ENCODE measurements around the gene PRR15. TPM values are rescaled to one million over a fixed set of nuclear protein-coding genes. Genes with fewer than 3 reads are reported as not detected.

Gene PRR15
- polyA plus RNA-seq, 1 donor from 2014 or later: not detected

- no peak for TF ChIP-seq REST (IDR thresholded peaks at IDR 0.05; ENCODE audit: borderline replicate concordance)
- no peak for TF ChIP-seq RAD21 (conservative IDR thresholded peaks at IDR 0.05)
- TF ChIP-seq MXI1 (conservative IDR thresholded peaks at IDR 0.05; ENCODE audit: poor library complexity, severe bottlenecking): no peak
- no peak for TF ChIP-seq CTCF (IDR thresholded peaks at IDR 0.05; ENCODE audit: poor library complexity, severe bottlenecking)
- no peak for TF ChIP-seq SMC3 (conservative IDR thresholded peaks at IDR 0.05; ENCODE audit: poor library complexity)
- no peak for TF ChIP-seq POLR2AphosphoS5 (IDR thresholded peaks at IDR 0.05)
- no peak for TF ChIP-seq TAF1 (IDR thresholded peaks at IDR 0.05; ENCODE audit: low read depth)
- no peak for TF ChIP-seq EZH2 (IDR thresholded peaks at IDR 0.05; ENCODE audit: borderline replicate concordance, insufficient read depth, low read length, poor library complexity, severe bottlenecking)
- TF ChIP-seq EP300 (conservative IDR thresholded peaks at IDR 0.05; ENCODE audit: poor library complexity, severe bottlenecking): no peak
- Histone ChIP-seq H3F3A (ENCODE audit: insufficient read depth, low read length, poor library complexity, severe bottlenecking) (no peaks in the 10 kb centered on the region), H3K4me2 (ENCODE audit: low read length) (no peak overlapping the region), H3K9ac (ENCODE audit: low read length) (no peak overlapping the region), H3K9me3 (ENCODE audit: low read length) (no peaks in the 10 kb centered on the region), H3K79me2 (replicated peaks; ENCODE audit: insufficient read depth, low read length) (no peaks in the 10 kb centered on the region), H3K36me3 (ENCODE audit: insufficient read depth, low read length) (no peaks in the 10 kb centered on the region), H4K20me1 (ENCODE audit: insufficient read depth) (no peaks in the 10 kb centered on the region), H2AFZ (ENCODE audit: low read depth, low read length) (no peak overlapping the region), H3K9me2 (ENCODE audit: insufficient read depth, low read length) (no peaks in the 10 kb centered on the region), H3K27ac (ENCODE audit: low read length) (no peak overlapping the region), H3K27me3 (ENCODE audit: insufficient read depth, low read depth, low read length) (peaks cover 3% of the 10 kb centered on the region), H3K4me3 (ENCODE audit: low read length) (no peak overlapping the region)
These were observed 7.0 kb upstream of the PRR15 start for GRCh38 chr7:29556405-29557195.

- no peak for TF ChIP-seq RAD21 (conservative IDR thresholded peaks at IDR 0.05)
- TF ChIP-seq EZH2 (IDR thresholded peaks at IDR 0.05; ENCODE audit: borderline replicate concordance, insufficient read depth, low read length, poor library complexity, severe bottlenecking): no peak
- no peak for TF ChIP-seq MXI1 (conservative IDR thresholded peaks at IDR 0.05; ENCODE audit: poor library complexity, severe bottlenecking)
- no peak for TF ChIP-seq TAF1 (IDR thresholded peaks at IDR 0.05; ENCODE audit: low read depth)
- TF ChIP-seq POLR2AphosphoS5 (IDR thresholded peaks at IDR 0.05): no peak
- TF ChIP-seq EP300 (conservative IDR thresholded peaks at IDR 0.05; ENCODE audit: poor library complexity, severe bottlenecking): no peak
- no peak for TF ChIP-seq SMC3 (conservative IDR thresholded peaks at IDR 0.05; ENCODE audit: poor library complexity)
- no peak for TF ChIP-seq CTCF (IDR thresholded peaks at IDR 0.05; ENCODE audit: poor library complexity, severe bottlenecking)
- no peak for TF ChIP-seq REST (IDR thresholded peaks at IDR 0.05; ENCODE audit: borderline replicate concordance)
- Histone ChIP-seq H3K27ac (ENCODE audit: low read length) (no peak overlapping the region), H3K4me2 (ENCODE audit: low read length) (no peak overlapping the region), H4K20me1 (ENCODE audit: insufficient read depth) (no peaks in the 10 kb centered on the region), H3K36me3 (ENCODE audit: insufficient read depth, low read length) (no peaks in the 10 kb centered on the region), H3K4me3 (ENCODE audit: low read length) (no peak overlapping the region), H3K27me3 (ENCODE audit: insufficient read depth, low read depth, low read length) (peaks cover 17% of the 10 kb centered on the region), H3K9me3 (ENCODE audit: low read length) (no peaks in the 10 kb centered on the region), H3K9ac (ENCODE audit: low read length) (no peak overlapping the region), H2AFZ (ENCODE audit: low read depth, low read length) (no peak overlapping the region), H3F3A (ENCODE audit: insufficient read depth, low read length, poor library complexity, severe bottlenecking) (no peaks in the 10 kb centered on the region), H3K79me2 (replicated peaks; ENCODE audit: insufficient read depth, low read length) (no peaks in the 10 kb centered on the region), H3K9me2 (ENCODE audit: insufficient read depth, low read length) (no peaks in the 10 kb centered on the region)
These were observed 5.7 kb upstream of the PRR15 start for GRCh38 chr7:29557954-29558353.

Data from neural cell (in vitro differentiated cells).